ENCODE measurements around the gene VANGL2.

Gene VANGL2

GRCh38 chr1:160460683-160461287, 60.4 kb downstream of the VANGL2 start:
- H3K4me3 ChIP-seq (replicated peaks in 1 of 2; ENCODE audit: low read depth in 2 of 2, low read length in 2 of 2), result no peak overlapping the region
- DNase-seq (ENCODE audit: low read depth in 2 of 2), result no peak
- TF ChIP-seq CTCF (IDR thresholded peaks at IDR 0.05; ENCODE audit: low read depth, low read length), result no peak

GRCh38 chr1:160465123-160465522, 64.8 kb downstream of the VANGL2 start:
- no peak for TF ChIP-seq CTCF (IDR thresholded peaks at IDR 0.05; ENCODE audit: low read depth, low read length)
- H3K4me3 ChIP-seq (replicated peaks in 1 of 2; ENCODE audit: low read depth in 2 of 2, low read length in 2 of 2), result no peak overlapping the region
- DNase-seq (ENCODE audit: low read depth in 2 of 2), result no peak

- H3K4me3 ChIP-seq (replicated peaks in 1 of 2; ENCODE audit: low read depth in 2 of 2, low read length in 2 of 2), result no peak overlapping the region
- TF ChIP-seq CTCF (IDR thresholded peaks at IDR 0.05; ENCODE audit: low read depth, low read length), result no peak
- DNase-seq (ENCODE audit: low read depth in 2 of 2), result no peak
Measured at GRCh38 chr1:160466961-160467360, 66.6 kb downstream of the VANGL2 start.

GRCh38 chr1:160467576-160467975, 67.2 kb downstream of the VANGL2 start:
- DNase-seq (ENCODE audit: low read depth in 2 of 2), result no peak

GRCh38 chr1:160471253-160471652, 70.9 kb downstream of the VANGL2 start:
- DNase-seq (ENCODE audit: low read depth in 2 of 2), result no peak
- no peak overlapping the region for H3K4me3 ChIP-seq (replicated peaks in 1 of 2; ENCODE audit: low read depth in 2 of 2, low read length in 2 of 2)
- no peak for TF ChIP-seq CTCF (IDR thresholded peaks at IDR 0.05; ENCODE audit: low read depth, low read length)

More at GRCh38 chr1:160467576-160467975, 67.2 kb downstream of the VANGL2 start:
- no peak for TF ChIP-seq CTCF (IDR thresholded peaks at IDR 0.05; ENCODE audit: low read depth, low read length)
- no peak overlapping the region for H3K4me3 ChIP-seq (replicated peaks in 1 of 2; ENCODE audit: low read depth in 2 of 2, low read length in 2 of 2)

- no peak for DNase-seq (ENCODE audit: low read depth in 2 of 2)
- no peak for TF ChIP-seq CTCF (IDR thresholded peaks at IDR 0.05; ENCODE audit: low read depth, low read length)
- no peak overlapping the region for H3K4me3 ChIP-seq (replicated peaks in 1 of 2; ENCODE audit: low read depth in 2 of 2, low read length in 2 of 2)
Measured at GRCh38 chr1:160472112-160472511, 71.7 kb downstream of the VANGL2 start.

Measured in cardiac fibroblast (primary cell).